HepG2 (cell line): ENCODE data around the gene QSOX2. TPM values are rescaled to one million over a fixed set of nuclear protein-coding genes. Genes with fewer than 3 reads are reported as not detected.

ENCODE experiments used
- BHLHE40 ChIP-seq: IDR thresholded peaks from 2 replicates; pipeline ENCODE4 v1.6.1; 2011; ENCODE audit warnings: low read length, improper control_type of control experiment
- GABPA ChIP-seq, 2 experiments: IDR thresholded peaks; 2 replicates each; pipeline ENCODE4 v1.6.1; 2011 to 2016; ENCODE audit warnings: low read depth in 2 of 2, low read length in 1 of 2, missing biosample characterization in 1 of 2, missing genetic modification characterization in 1 of 2
- GATAD1 ChIP-seq: IDR thresholded peaks from 2 replicates; pipeline ENCODE4 v1.6.1; 2016; ENCODE audit warnings: missing genetic modification reagents, missing compliant biosample characterization
- GLMP ChIP-seq: sonication (generic); formaldehyde crosslinking; IDR thresholded peaks from 2 replicates; pipeline ENCODE4 v1.9.0; 2021; ENCODE audit warnings: missing genetic modification reagents, mild to moderate bottlenecking, borderline replicate concordance
- HOXA3 ChIP-seq: sonication (generic); formaldehyde crosslinking; IDR thresholded peaks from 2 replicates; pipeline ENCODE4 v1.5.0; 2020; ENCODE audit warnings: missing genetic modification reagents
- KDM4B ChIP-seq: sonication (generic); formaldehyde crosslinking; IDR thresholded peaks from 2 replicates; pipeline ENCODE4 v1.4.0; 2020; ENCODE audit warnings: missing genetic modification reagents
- KMT2A ChIP-seq: sonication (generic); formaldehyde crosslinking; IDR thresholded peaks from 2 replicates; pipeline ENCODE4 v1.4.0; 2020; ENCODE audit warnings: missing genetic modification reagents
- MAX ChIP-seq: IDR thresholded peaks from 2 replicates; pipeline ENCODE4 v1.6.1; 2012; ENCODE audit warnings: inconsistent platforms
- NKX3-1 ChIP-seq: sonication (generic); formaldehyde crosslinking; IDR thresholded peaks from 2 replicates; pipeline ENCODE4 v1.5.0; 2020; ENCODE audit warnings: missing genetic modification reagents
- POLR2G ChIP-seq: fragments of 200-400 bp; formaldehyde crosslinking; IDR thresholded peaks from 2 replicates; pipeline ENCODE4 v1.6.1; 2018; ENCODE audit warnings: mild to moderate bottlenecking, low read depth, low read length, moderate library complexity
- SIN3A ChIP-seq: IDR thresholded peaks from 2 replicates; pipeline ENCODE4 v1.6.1; 2011; ENCODE audit warnings: low read depth, mild to moderate bottlenecking, control low read depth, low read length, borderline replicate concordance
- TARDBP ChIP-seq: sonication (generic); formaldehyde crosslinking; IDR thresholded peaks from 2 replicates; pipeline ENCODE4 v1.8.0; 2022; ENCODE audit warnings: mild to moderate bottlenecking, missing genetic modification reagents
- U2AF1 ChIP-seq: fragments of 200-400 bp; formaldehyde crosslinking; optimal IDR thresholded peaks from 2 replicates; pipeline ENCODE3; 2017; ENCODE audit warnings: mild to moderate bottlenecking, low read depth, low read length
- ZBTB7B ChIP-seq: sonication (generic); formaldehyde crosslinking; IDR thresholded peaks from 2 replicates; pipeline ENCODE4 v1.4.0; 2020; ENCODE audit warnings: missing genetic modification reagents
- ZNF263 ChIP-seq: sonication (generic); formaldehyde crosslinking; IDR thresholded peaks from 2 replicates; pipeline ENCODE4 v1.4.0; 2020; ENCODE audit warnings: missing genetic modification reagents
- polyA plus RNA-seq, 8 experiments: library from polyadenylated mRNA; depleted of rRNA in 3 of 8; stranded (reverse) in 7 of 8; unstranded in 1 of 8; fragments of >200 nt; fragmentation: Illumina TruSeq in 4 of 8; extraction: Trizol in 4 of 8; gene quantifications; 2 replicates each; pipeline versions ENCODE4 v1.2.1 to v1.2.3, GENCODE V29; 2011 to 2016; ENCODE audit warnings: low read depth in 4 of 8, missing spikeins in 1 of 8, mixed read lengths in 1 of 8; ENCODE audit not compliant: insufficient read depth in 1 of 8
- total RNA-seq, 5 experiments: library from RNA; depleted of rRNA; stranded (reverse); fragments of >200 nt; fragmentation: Illumina TruSeq; extraction: Trizol; gene quantifications; 2 replicates each; pipeline ENCODE4 v1.2.3, GENCODE V29; 2016; ENCODE audit warnings: low read depth in 1 of 5
- TF ChIP-seq, protein P1 (sequence below): IDR thresholded peaks from 2 replicates; pipeline ENCODE4 v1.6.1; 2018; ENCODE audit warnings: missing genetic modification reagents
- TF ChIP-seq, protein P2 (sequence below): sonication (generic); formaldehyde crosslinking; IDR thresholded peaks from 2 replicates; pipeline ENCODE4 v1.4.0; 2020; ENCODE audit warnings: missing genetic modification reagents, borderline replicate concordance
- TF ChIP-seq, protein P3 (sequence below): sonication (generic); formaldehyde crosslinking; IDR thresholded peaks from 2 replicates; pipeline ENCODE4 v1.4.0; 2020; ENCODE audit warnings: missing genetic modification reagents
- TF ChIP-seq, protein P4 (sequence below): IDR thresholded peaks from 2 replicates; pipeline ENCODE4 v1.6.1; 2016; ENCODE audit warnings: mild to moderate bottlenecking, missing biosample characterization, missing genetic modification reagents

Gene QSOX2
- total and polyA plus RNA-seq, 2 of the 13 experiments (the other 11 are each of a cell fraction or from before 2014, with no cell fraction given), result 27.1 to 42.1 TPM

GRCh38 chr9:136245219-136246150 lies at the start of gene QSOX2 (continued):
- TF ChIP-seq, protein P1, sequence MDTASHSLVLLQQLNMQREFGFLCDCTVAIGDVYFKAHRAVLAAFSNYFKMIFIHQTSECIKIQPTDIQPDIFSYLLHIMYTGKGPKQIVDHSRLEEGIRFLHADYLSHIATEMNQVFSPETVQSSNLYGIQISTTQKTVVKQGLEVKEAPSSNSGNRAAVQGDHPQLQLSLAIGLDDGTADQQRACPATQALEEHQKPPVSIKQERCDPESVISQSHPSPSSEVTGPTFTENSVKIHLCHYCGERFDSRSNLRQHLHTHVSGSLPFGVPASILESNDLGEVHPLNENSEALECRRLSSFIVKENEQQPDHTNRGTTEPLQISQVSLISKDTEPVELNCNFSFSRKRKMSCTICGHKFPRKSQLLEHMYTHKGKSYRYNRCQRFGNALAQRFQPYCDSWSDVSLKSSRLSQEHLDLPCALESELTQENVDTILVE (CRISPR knock-in tag), result 0 out of 2 replicates have a peak, but pooled peaks have one; percentile 31
- TF ChIP-seq ZNF263 (CRISPR knock-in tag), result peak; percentile 31; the same call in 1 of the 2 replicates
- 0 out of 2 replicates have a peak, but pooled peaks have one; percentile 19 for TF ChIP-seq TARDBP
- TF ChIP-seq KMT2A (CRISPR knock-in tag), result peak; percentile 40; the same call in 1 of the 2 replicates
- peak; percentile 58 for TF ChIP-seq POLR2G
- TF ChIP-seq, protein P2, sequence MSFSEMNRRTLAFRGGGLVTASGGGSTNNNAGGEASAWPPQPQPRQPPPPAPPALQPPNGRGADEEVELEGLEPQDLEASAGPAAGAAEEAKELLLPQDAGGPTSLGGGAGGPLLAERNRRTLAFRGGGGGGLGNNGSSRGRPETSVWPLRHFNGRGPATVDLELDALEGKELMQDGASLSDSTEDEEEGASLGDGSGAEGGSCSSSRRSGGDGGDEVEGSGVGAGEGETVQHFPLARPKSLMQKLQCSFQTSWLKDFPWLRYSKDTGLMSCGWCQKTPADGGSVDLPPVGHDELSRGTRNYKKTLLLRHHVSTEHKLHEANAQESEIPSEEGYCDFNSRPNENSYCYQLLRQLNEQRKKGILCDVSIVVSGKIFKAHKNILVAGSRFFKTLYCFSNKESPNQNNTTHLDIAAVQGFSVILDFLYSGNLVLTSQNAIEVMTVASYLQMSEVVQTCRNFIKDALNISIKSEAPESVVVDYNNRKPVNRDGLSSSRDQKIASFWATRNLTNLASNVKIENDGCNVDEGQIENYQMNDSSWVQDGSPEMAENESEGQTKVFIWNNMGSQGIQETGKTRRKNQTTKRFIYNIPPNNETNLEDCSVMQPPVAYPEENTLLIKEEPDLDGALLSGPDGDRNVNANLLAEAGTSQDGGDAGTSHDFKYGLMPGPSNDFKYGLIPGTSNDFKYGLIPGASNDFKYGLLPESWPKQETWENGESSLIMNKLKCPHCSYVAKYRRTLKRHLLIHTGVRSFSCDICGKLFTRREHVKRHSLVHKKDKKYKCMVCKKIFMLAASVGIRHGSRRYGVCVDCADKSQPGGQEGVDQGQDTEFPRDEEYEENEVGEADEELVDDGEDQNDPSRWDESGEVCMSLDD, result peak; percentile 77; the same call in 1 of the 2 replicates
- TF ChIP-seq GATAD1 (CRISPR knock-in tag), result peak; percentile 65
- peak; percentile 93 for TF ChIP-seq MAX
- peak; percentile 75 for TF ChIP-seq HOXA3 (CRISPR knock-in tag)
- TF ChIP-seq, protein P3, sequence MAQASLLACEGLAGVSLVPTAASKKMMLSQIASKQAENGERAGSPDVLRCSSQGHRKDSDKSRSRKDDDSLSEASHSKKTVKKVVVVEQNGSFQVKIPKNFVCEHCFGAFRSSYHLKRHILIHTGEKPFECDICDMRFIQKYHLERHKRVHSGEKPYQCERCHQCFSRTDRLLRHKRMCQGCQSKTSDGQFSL, result no peak
- TF ChIP-seq GABPA (IDR thresholded peaks at IDR 0.05; ENCODE audit: low read depth, low read length), result no peak
- no peak for TF ChIP-seq GABPA (CRISPR knock-in tag; IDR thresholded peaks at IDR 0.05; ENCODE audit: low read depth)
- TF ChIP-seq ZBTB7B (CRISPR knock-in tag), result peak; percentile 86
- TF ChIP-seq, protein P4, sequence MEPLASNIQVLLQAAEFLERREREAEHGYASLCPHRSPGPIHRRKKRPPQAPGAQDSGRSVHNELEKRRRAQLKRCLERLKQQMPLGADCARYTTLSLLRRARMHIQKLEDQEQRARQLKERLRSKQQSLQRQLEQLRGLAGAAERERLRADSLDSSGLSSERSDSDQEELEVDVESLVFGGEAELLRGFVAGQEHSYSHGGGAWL (CRISPR knock-in tag), result 0 out of 2 replicates have a peak, but pooled peaks have one; percentile 75
- TF ChIP-seq NKX3-1 (CRISPR knock-in tag), result 0 out of 2 replicates have a peak, but pooled peaks have one; percentile 50
- no peak for TF ChIP-seq U2AF1
- TF ChIP-seq KDM4B (CRISPR knock-in tag), result no peak
- peak; percentile 95 for TF ChIP-seq BHLHE40
- peak; percentile 62; the same call in 1 of the 2 replicates for TF ChIP-seq SIN3A
- TF ChIP-seq GLMP (CRISPR knock-in tag), result no peak
